Measurements from ENCODE around the gene FOXP3. TPM values are rescaled to one million over a fixed set of nuclear protein-coding genes. Genes with fewer than 3 reads are reported as not detected.

Gene FOXP3
- total RNA-seq, 1 experiment from 2014 or later = not detected

- DNase-seq (ENCODE audit: low spot score) = no peak
Observed at GRCh38 chrX:49250066-49250465, 14.4 kb downstream of the FOXP3 start.

GRCh38 chrX:49249616-49250015 lies 14.9 kb downstream of the FOXP3 start:
- DNase-seq (ENCODE audit: low spot score) = no peak

- no peak for DNase-seq (ENCODE audit: low spot score)
Observed at GRCh38 chrX:49249071-49249470, 15.4 kb downstream of the FOXP3 start.

GRCh38 chrX:49247916-49248811 lies 16.3 kb downstream of the FOXP3 start:
- DNase-seq (ENCODE audit: low spot score) = no peak

GRCh38 chrX:49247346-49247745 lies 17.2 kb downstream of the FOXP3 start:
- no peak for DNase-seq (ENCODE audit: low spot score)

- no peak for DNase-seq (ENCODE audit: low spot score)
Observed at GRCh38 chrX:49246541-49246940, 18.0 kb downstream of the FOXP3 start.

- DNase-seq (ENCODE audit: low spot score) = no peak
Observed at GRCh38 chrX:49244207-49244606, 20.3 kb downstream of the FOXP3 start.

- DNase-seq (ENCODE audit: low spot score) = no peak
Observed at GRCh38 chrX:49243166-49243565, 21.3 kb downstream of the FOXP3 start.

- peak; percentile 30 for DNase-seq (ENCODE audit: low spot score)
Observed at GRCh38 chrX:49242545-49243066, 21.9 kb downstream of the FOXP3 start.

- no peak for DNase-seq (ENCODE audit: low spot score)
Observed at GRCh38 chrX:49238735-49239134, 25.8 kb downstream of the FOXP3 start.

- no peak for DNase-seq (ENCODE audit: low spot score)
Observed at GRCh38 chrX:49237060-49237459, 27.4 kb downstream of the FOXP3 start.

GRCh38 chrX:49233887-49234555 lies 30.5 kb downstream of the FOXP3 start:
- no peak for DNase-seq (ENCODE audit: low spot score)

- no peak for DNase-seq (ENCODE audit: low spot score)
Observed at GRCh38 chrX:49233176-49233575, 31.3 kb downstream of the FOXP3 start, which contains the start of gene CACNA1F. Gene CACNA1F (minus strand): TSS chrX:49233340. CDS start chrX:49233309, 31 bp downstream.

GRCh38 chrX:49232525-49232924 lies 32.0 kb downstream of the FOXP3 start:
- DNase-seq (ENCODE audit: low spot score) = no peak

- DNase-seq (ENCODE audit: low spot score) = no peak
Observed at GRCh38 chrX:49231333-49232000, 33.0 kb downstream of the FOXP3 start.

GRCh38 chrX:49230500-49231232 lies 33.8 kb downstream of the FOXP3 start:
- no peak for DNase-seq (ENCODE audit: low spot score)

GRCh38 chrX:49228185-49228584 lies 36.3 kb downstream of the FOXP3 start:
- no peak for DNase-seq (ENCODE audit: low spot score)

GRCh38 chrX:49227726-49228125 lies 36.8 kb downstream of the FOXP3 start:
- no peak for DNase-seq (ENCODE audit: low spot score)

GRCh38 chrX:49226946-49227345 lies 37.6 kb downstream of the FOXP3 start:
- DNase-seq (ENCODE audit: low spot score) = no peak

- DNase-seq (ENCODE audit: low spot score) = no peak
Observed at GRCh38 chrX:49225858-49226257, 38.7 kb downstream of the FOXP3 start.

- no peak for DNase-seq (ENCODE audit: low spot score)
Observed at GRCh38 chrX:49221868-49222267, 42.6 kb downstream of the FOXP3 start.
